ENCODE measurements around the gene HSPA4L.

HSPA4L gene

GRCh38 chr4:127852661-127853060 is 70.5 kb downstream of the HSPA4L start:
- H3K27me3 ChIP-seq (ENCODE audit: control insufficient read depth in 1 of 2, insufficient read depth in 1 of 2, low read length in 2 of 2): no peaks in the 10 kb centered on the region
- no peak for DNase-seq
- H2AK5ac ChIP-seq (ENCODE audit: low read length, severe bottlenecking): no peak overlapping the region
- H3K4me3 ChIP-seq (ENCODE audit: insufficient read depth in 1 of 2, low read depth in 1 of 2, low read length in 2 of 2): no peak overlapping the region
- H3K14ac ChIP-seq (ENCODE audit: low read length in 2 of 2): no peak overlapping the region
- peaks cover 4% of the 10 kb centered on the region for H3K4me1 ChIP-seq (ENCODE audit: control insufficient read depth, insufficient read depth, low read depth, low read length)
- no peak overlapping the region for H3K27ac ChIP-seq (ENCODE audit: low read length, poor library complexity, severe bottlenecking)
- no peak overlapping the region for H3K9ac ChIP-seq (ENCODE audit: low read length)
- no peak overlapping the region for H2AFZ ChIP-seq (ENCODE audit: low read depth, low read length)
- H4K8ac ChIP-seq (ENCODE audit: low read length): no peak overlapping the region
- 33% methylated on average over 1 of the region's 1 CpG for WGBS
- H3K79me1 ChIP-seq (replicated peaks; ENCODE audit: low read length, poor library complexity, severe bottlenecking): peaks cover 17% of the 10 kb centered on the region
- no peak overlapping the region for H2BK12ac ChIP-seq (ENCODE audit: low read length in 2 of 2)
- no peak overlapping the region for H3K4ac ChIP-seq (ENCODE audit: low read depth in 1 of 2, low read length in 2 of 2)
- H3K9me3 ChIP-seq (ENCODE audit: control insufficient read depth, low read length): peaks cover 51% of the 10 kb centered on the region
- no peak overlapping the region for H2BK5ac ChIP-seq (ENCODE audit: low read depth, low read length, poor library complexity, severe bottlenecking)
- H2BK120ac ChIP-seq (ENCODE audit: low read depth, low read length): no peak overlapping the region
- H2BK15ac ChIP-seq (ENCODE audit: low read depth, poor library complexity, severe bottlenecking): no peak overlapping the region
- H4K91ac ChIP-seq (ENCODE audit: low read length): no peak overlapping the region
- H3K4me2 ChIP-seq (ENCODE audit: low read length, poor library complexity, severe bottlenecking): no peak overlapping the region
- H3K18ac ChIP-seq (ENCODE audit: low read depth in 1 of 2, low read length in 2 of 2): no peak overlapping the region
- no peaks in the 10 kb centered on the region for H3K36me3 ChIP-seq (ENCODE audit: control insufficient read depth in 1 of 2, insufficient read depth in 2 of 2, low read depth in 1 of 2, low read length in 2 of 2)
- H3K23ac ChIP-seq (ENCODE audit: low read length in 2 of 2): no peak overlapping the region

- peaks cover 13% of the 10 kb centered on the region for H3K79me1 ChIP-seq (replicated peaks; ENCODE audit: low read length, poor library complexity, severe bottlenecking)
- H3K4ac ChIP-seq (ENCODE audit: low read depth in 1 of 2, low read length in 2 of 2): no peak overlapping the region
- H3K23ac ChIP-seq (ENCODE audit: low read length in 2 of 2): no peak overlapping the region
- no peak overlapping the region for H3K14ac ChIP-seq (ENCODE audit: low read length in 2 of 2)
- no peak overlapping the region for H2BK120ac ChIP-seq (ENCODE audit: low read depth, low read length)
- H2AK5ac ChIP-seq (ENCODE audit: low read length, severe bottlenecking): no peak overlapping the region
- H4K91ac ChIP-seq (ENCODE audit: low read length): no peak overlapping the region
- H4K8ac ChIP-seq (ENCODE audit: low read length): no peak overlapping the region
- H2BK15ac ChIP-seq (ENCODE audit: low read depth, poor library complexity, severe bottlenecking): no peak overlapping the region
- no peak for DNase-seq
- H3K36me3 ChIP-seq (ENCODE audit: control insufficient read depth in 1 of 2, insufficient read depth in 2 of 2, low read depth in 1 of 2, low read length in 2 of 2): no peaks in the 10 kb centered on the region
- peaks cover 4% of the 10 kb centered on the region for H3K4me1 ChIP-seq (ENCODE audit: control insufficient read depth, insufficient read depth, low read depth, low read length)
- no peak overlapping the region for H3K4me3 ChIP-seq (ENCODE audit: insufficient read depth in 1 of 2, low read depth in 1 of 2, low read length in 2 of 2)
- no peak overlapping the region for H2BK12ac ChIP-seq (ENCODE audit: low read length in 2 of 2)
- H3K9me3 ChIP-seq (ENCODE audit: control insufficient read depth, low read length): peaks cover 19% of the 10 kb centered on the region
- no peak overlapping the region for H3K4me2 ChIP-seq (ENCODE audit: low read length, poor library complexity, severe bottlenecking)
- no peak overlapping the region for H2BK5ac ChIP-seq (ENCODE audit: low read depth, low read length, poor library complexity, severe bottlenecking)
- no peak overlapping the region for H2AFZ ChIP-seq (ENCODE audit: low read depth, low read length)
- no peak overlapping the region for H3K18ac ChIP-seq (ENCODE audit: low read depth in 1 of 2, low read length in 2 of 2)
- H3K27me3 ChIP-seq (ENCODE audit: control insufficient read depth in 1 of 2, insufficient read depth in 1 of 2, low read length in 2 of 2): no peaks in the 10 kb centered on the region
- no peak overlapping the region for H3K27ac ChIP-seq (ENCODE audit: low read length, poor library complexity, severe bottlenecking)
- no peak overlapping the region for H3K9ac ChIP-seq (ENCODE audit: low read length)
Measured at GRCh38 chr4:127856196-127856812, 74.2 kb downstream of the HSPA4L start.

GRCh38 chr4:127856813-127857447 is 74.8 kb downstream of the HSPA4L start:
- H3K18ac ChIP-seq (ENCODE audit: low read depth in 1 of 2, low read length in 2 of 2): peak overlapping the region in 1 of 2 experiments; percentile 22
- H3K36me3 ChIP-seq (ENCODE audit: control insufficient read depth in 1 of 2, insufficient read depth in 2 of 2, low read depth in 1 of 2, low read length in 2 of 2): no peaks in the 10 kb centered on the region
- no peak overlapping the region for H3K4ac ChIP-seq (ENCODE audit: low read depth in 1 of 2, low read length in 2 of 2)
- H3K79me1 ChIP-seq (replicated peaks; ENCODE audit: low read length, poor library complexity, severe bottlenecking): peaks cover 13% of the 10 kb centered on the region
- no peak overlapping the region for H2BK5ac ChIP-seq (ENCODE audit: low read depth, low read length, poor library complexity, severe bottlenecking)
- H2BK15ac ChIP-seq (ENCODE audit: low read depth, poor library complexity, severe bottlenecking): no peak overlapping the region
- no peak overlapping the region for H2AFZ ChIP-seq (ENCODE audit: low read depth, low read length)
- no peak overlapping the region for H2BK120ac ChIP-seq (ENCODE audit: low read depth, low read length)
- H3K4me3 ChIP-seq (ENCODE audit: insufficient read depth in 1 of 2, low read depth in 1 of 2, low read length in 2 of 2): no peak overlapping the region
- peak; percentile 78 for DNase-seq
- H3K23ac ChIP-seq (ENCODE audit: low read length in 2 of 2): no peak overlapping the region
- H3K27me3 ChIP-seq (ENCODE audit: control insufficient read depth in 1 of 2, insufficient read depth in 1 of 2, low read length in 2 of 2): no peaks in the 10 kb centered on the region
- H3K4me1 ChIP-seq (ENCODE audit: control insufficient read depth, insufficient read depth, low read depth, low read length): peaks cover 4% of the 10 kb centered on the region
- no peak overlapping the region for H2BK12ac ChIP-seq (ENCODE audit: low read length in 2 of 2)
- H3K9me3 ChIP-seq (ENCODE audit: control insufficient read depth, low read length): peaks cover 13% of the 10 kb centered on the region
- H4K8ac ChIP-seq (ENCODE audit: low read length): peak overlapping the region; percentile 62
- H2AK5ac ChIP-seq (ENCODE audit: low read length, severe bottlenecking): no peak overlapping the region
- H3K4me2 ChIP-seq (ENCODE audit: low read length, poor library complexity, severe bottlenecking): no peak overlapping the region
- no peak overlapping the region for H3K14ac ChIP-seq (ENCODE audit: low read length in 2 of 2)
- no peak overlapping the region for H3K9ac ChIP-seq (ENCODE audit: low read length)
- peak overlapping the region; percentile 5 for H4K91ac ChIP-seq (ENCODE audit: low read length)
- peak overlapping the region; percentile 45 for H3K27ac ChIP-seq (ENCODE audit: low read length, poor library complexity, severe bottlenecking)
- WGBS: 79% methylated on average over 4 of the region's 4 CpGs

DNA sequence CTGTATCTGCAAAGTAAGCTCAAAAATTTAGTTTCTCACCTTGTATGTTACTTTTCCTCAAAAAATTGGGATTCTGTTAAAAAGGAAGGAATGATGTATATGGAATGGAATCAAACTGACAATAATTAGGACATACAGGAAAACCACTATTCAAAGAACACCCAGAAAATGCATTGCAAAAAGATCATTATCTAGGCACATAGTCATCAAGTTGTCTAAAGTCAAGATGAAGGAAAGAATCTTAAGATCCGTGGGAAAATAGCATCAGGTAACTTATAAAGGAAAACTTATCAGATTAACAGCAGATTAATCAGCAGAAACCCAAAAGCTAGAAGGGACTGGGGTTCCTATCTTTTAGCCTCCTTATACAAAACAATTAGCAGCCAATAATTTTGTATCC is 75.5 kb downstream of the HSPA4L start:
- H3K4me1 ChIP-seq (ENCODE audit: control insufficient read depth, insufficient read depth, low read depth, low read length): peaks cover 4% of the 10 kb centered on the region
- no peak overlapping the region for H3K4me3 ChIP-seq (ENCODE audit: insufficient read depth in 1 of 2, low read depth in 1 of 2, low read length in 2 of 2)
- H3K14ac ChIP-seq (ENCODE audit: low read length in 2 of 2): no peak overlapping the region
- H3K9ac ChIP-seq (ENCODE audit: low read length): no peak overlapping the region
- no peaks in the 10 kb centered on the region for H3K36me3 ChIP-seq (ENCODE audit: control insufficient read depth in 1 of 2, insufficient read depth in 2 of 2, low read depth in 1 of 2, low read length in 2 of 2)
- peaks cover 11% of the 10 kb centered on the region for H3K79me1 ChIP-seq (replicated peaks; ENCODE audit: low read length, poor library complexity, severe bottlenecking)
- H3K27me3 ChIP-seq (ENCODE audit: control insufficient read depth in 1 of 2, insufficient read depth in 1 of 2, low read length in 2 of 2): no peaks in the 10 kb centered on the region
- H3K4ac ChIP-seq (ENCODE audit: low read depth in 1 of 2, low read length in 2 of 2): no peak overlapping the region
- no peak overlapping the region for H2AFZ ChIP-seq (ENCODE audit: low read depth, low read length)
- no peak overlapping the region for H2AK5ac ChIP-seq (ENCODE audit: low read length, severe bottlenecking)
- peaks cover 7% of the 10 kb centered on the region for H3K9me3 ChIP-seq (ENCODE audit: control insufficient read depth, low read length)
- H2BK120ac ChIP-seq (ENCODE audit: low read depth, low read length): no peak overlapping the region
- no peak overlapping the region for H4K8ac ChIP-seq (ENCODE audit: low read length)
- no peak overlapping the region for H3K4me2 ChIP-seq (ENCODE audit: low read length, poor library complexity, severe bottlenecking)
- no peak overlapping the region for H2BK5ac ChIP-seq (ENCODE audit: low read depth, low read length, poor library complexity, severe bottlenecking)
- H3K27ac ChIP-seq (ENCODE audit: low read length, poor library complexity, severe bottlenecking): no peak overlapping the region
- no CpG with 5 or more reads among the region's 1 CpG for WGBS
- H2BK12ac ChIP-seq (ENCODE audit: low read length in 2 of 2): no peak overlapping the region
- H3K23ac ChIP-seq (ENCODE audit: low read length in 2 of 2): no peak overlapping the region
- H4K91ac ChIP-seq (ENCODE audit: low read length): no peak overlapping the region
- H3K18ac ChIP-seq (ENCODE audit: low read depth in 1 of 2, low read length in 2 of 2): no peak overlapping the region
- DNase-seq: no peak
- H2BK15ac ChIP-seq (ENCODE audit: low read depth, poor library complexity, severe bottlenecking): no peak overlapping the region
